Right cardiac atrium (tissue), 5 donors: ENCODE results near the gene PDLIM4. TPM values are rescaled to one million over a fixed set of nuclear protein-coding genes. Genes with fewer than 3 reads are reported as not detected.

Experiments
- ATAC-seq, 2 donors: fragments of 200-7000 bp; cut with Tn5 transposase; one replicate each; pipeline versions ENCODE4 v1.8.0 to v1.9.1; 2020; ENCODE audit warnings: moderate library complexity in 2 of 2, mild to moderate bottlenecking in 1 of 2
- DNase-seq, 3 donors: peaks; one replicate each; pipeline ENCODE4 v3.0.0-alpha.2; 2020
- H3K27ac ChIP-seq: one replicate; pipeline ENCODE4 v1.5.1; 2013; ENCODE audit warnings: mild to moderate bottlenecking, low read length, control low read depth, moderate library complexity
- H3K27me3 ChIP-seq: one replicate; pipeline ENCODE4 v1.6.1; 2013; ENCODE audit not compliant: control insufficient read depth, insufficient read depth
- H3K4me1 ChIP-seq: one replicate; pipeline ENCODE4 v1.6.1; 2013; ENCODE audit warnings: low read length; ENCODE audit not compliant: control insufficient read depth, insufficient read depth
- H3K4me3 ChIP-seq: one replicate; pipeline ENCODE4 v1.5.1; 2013; ENCODE audit warnings: low read length, control low read depth
- H3K9me3 ChIP-seq: one replicate; pipeline ENCODE4 v1.6.1; 2013; ENCODE audit warnings: low read length; ENCODE audit not compliant: control insufficient read depth
- whole genome bisulfite sequencing: extraction: QIAGEN DNeasy Blood & Tissue Kit; methylation state at CpG from one replicate; pipeline ENCODE4 v1.1.7; 2013; 5-methylcytosine and 5-hydroxymethylcytosine counted together
- intact Hi-C, 4 donors: fragments of 100-400 bp; cut with DNase I; formaldehyde crosslinking; loops; one replicate each; pipeline versions ENCODE4 v1.11.0 to v1.14.0; 2022 to 2023
- polyA plus RNA-seq: library from polyadenylated mRNA; stranded (reverse); fragments of 200-250 nt; gene quantifications from one replicate; pipeline ENCODE4 v1.2.3, GENCODE V29; 2013
- total RNA-seq, 4 donors: library from RNA; stranded (reverse); fragmentation: NEBNext Ultra II Directional; extraction: Animal tissue kit (Norgen Biotek cat#: 25700); gene quantifications; one replicate each; pipeline ENCODE4 v1.2.1, GENCODE V29; 2021
- donor health status: healthy with polysubstance abuse.
- donor health status: DM: no; HTN: yes; CAD: no.
- donor health status: DM: no; HTN: no; CAD: no.
- donor health status: DM: no; HTN: yes; CAD: no; lungs with severe emphysema.
- donor health status: DM: yes; HTN: yes; CAD: no.

PDLIM4 gene
- total and polyA plus RNA-seq, 5 donors, result 35.0 to 113 (median 50.3) TPM

GRCh38 chr5:132219289-132219970 is 38.1 kb upstream of the PDLIM4 start:
- WGBS, result 84% methylated on average over 6 of the region's 6 CpGs
- intact Hi-C loops, result no loop called here
- Histone ChIP-seq H3K27me3 (no peaks in the 10 kb centered on the region), H3K9me3 (no peaks in the 10 kb centered on the region), H3K4me1 (peaks cover 34% of the 10 kb centered on the region), H3K27ac (peak overlapping the region; percentile 49), H3K4me3 (no peak overlapping the region)
- ATAC-seq (no peak), DNase-seq (peak in 1 of 3 donors; percentile 21)

DNA sequence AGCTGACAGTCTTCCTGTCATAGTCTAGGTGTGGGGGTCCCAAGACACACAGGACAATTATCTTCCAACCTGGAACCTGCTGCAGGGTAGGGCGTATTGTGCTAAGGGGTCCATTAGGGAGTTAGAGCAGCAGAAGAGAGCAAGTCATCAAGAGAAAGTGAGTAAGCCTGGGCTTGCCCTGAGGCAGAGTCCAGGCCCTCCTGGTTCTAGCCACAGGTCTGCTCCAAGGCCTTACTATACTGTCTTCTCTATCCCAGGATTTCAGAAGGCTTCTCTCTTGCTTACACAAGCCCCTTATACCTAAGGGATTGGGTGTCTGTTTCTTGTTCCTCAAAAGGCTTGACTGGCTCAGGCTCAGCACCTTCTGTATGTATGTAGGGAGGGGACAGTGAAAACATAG is 37.5 kb upstream of the PDLIM4 start:
- H3K27ac ChIP-seq, result no peak overlapping the region
- DNase-seq (no peak), ATAC-seq (no peak)
- WGBS, result 87% methylated on average over 1 of the region's 1 CpG
- no peaks in the 10 kb centered on the region for H3K9me3 ChIP-seq
- H3K27me3 ChIP-seq, result no peaks in the 10 kb centered on the region
- intact Hi-C loops, result no loop called here
- H3K4me1 ChIP-seq, result peaks cover 29% of the 10 kb centered on the region
- no peak overlapping the region for H3K4me3 ChIP-seq

GRCh38 chr5:132220491-132220890 is 37.0 kb upstream of the PDLIM4 start:
- H3K27me3 ChIP-seq, result no peaks in the 10 kb centered on the region
- H3K4me3 ChIP-seq, result no peak overlapping the region
- peaks cover 31% of the 10 kb centered on the region for H3K4me1 ChIP-seq
- intact Hi-C loops, result no loop called here
- no peak for ATAC-seq
- DNase-seq, result no peak
- WGBS, result 61% methylated on average over 2 of the region's 2 CpGs
- H3K9me3 ChIP-seq, result no peaks in the 10 kb centered on the region
- no peak overlapping the region for H3K27ac ChIP-seq

GRCh38 chr5:132221781-132222648 is 35.5 kb upstream of the PDLIM4 start:
- intact Hi-C loops, result no loop called here
- WGBS, result 52% methylated on average over 7 of the region's 7 CpGs
- Histone ChIP-seq H3K27me3 (no peaks in the 10 kb centered on the region), H3K4me1 (peaks cover 39% of the 10 kb centered on the region), H3K27ac (peak overlapping the region; percentile 73), H3K9me3 (no peaks in the 10 kb centered on the region), H3K4me3 (no peak overlapping the region)
- peak; percentile 25 to 42 for ATAC-seq
- peak; percentile 71 to 86 (median 82) for DNase-seq

- peaks cover 39% of the 10 kb centered on the region for H3K4me1 ChIP-seq
- 84% methylated on average over 3 of the region's 3 CpGs for WGBS
- no peaks in the 10 kb centered on the region for H3K27me3 ChIP-seq
- ATAC-seq (no peak), DNase-seq (no peak)
- intact Hi-C loops, result no loop called here
- H3K4me3 ChIP-seq, result no peak overlapping the region
- H3K27ac ChIP-seq, result no peak overlapping the region
- no peaks in the 10 kb centered on the region for H3K9me3 ChIP-seq
Measured at GRCh38 chr5:132222649-132223038, 34.9 kb upstream of the PDLIM4 start.

DNA sequence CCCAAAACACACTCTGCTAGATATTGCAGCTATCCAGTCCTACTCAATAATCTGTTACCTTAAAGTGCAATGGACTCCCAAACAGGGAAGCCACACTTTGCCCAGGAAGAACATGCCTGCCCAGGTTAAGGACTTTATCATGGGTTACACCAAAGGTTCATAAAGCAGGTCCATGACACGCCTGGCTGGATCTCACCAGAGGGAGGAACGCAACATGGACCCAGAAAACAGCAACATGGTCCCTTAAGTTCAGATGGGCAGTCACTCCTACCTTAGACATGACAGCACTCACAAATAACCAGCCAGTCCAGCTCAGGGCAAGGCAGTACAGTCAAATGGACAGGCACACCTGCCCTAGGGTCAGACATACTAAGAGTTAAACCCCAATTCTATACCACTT is 33.6 kb upstream of the PDLIM4 start:
- Histone ChIP-seq H3K9me3 (no peaks in the 10 kb centered on the region), H3K4me3 (no peak overlapping the region), H3K27ac (no peak overlapping the region), H3K4me1 (peaks cover 37% of the 10 kb centered on the region), H3K27me3 (no peaks in the 10 kb centered on the region)
- ATAC-seq (no peak), DNase-seq (no peak)
- WGBS, result 93% methylated on average over 2 of the region's 2 CpGs
- intact Hi-C loops, result no loop called here

GRCh38 chr5:132224716-132225115 is 32.8 kb upstream of the PDLIM4 start:
- DNase-seq, result no peak
- H3K27ac ChIP-seq, result peak overlapping the region; percentile 14

DNA sequence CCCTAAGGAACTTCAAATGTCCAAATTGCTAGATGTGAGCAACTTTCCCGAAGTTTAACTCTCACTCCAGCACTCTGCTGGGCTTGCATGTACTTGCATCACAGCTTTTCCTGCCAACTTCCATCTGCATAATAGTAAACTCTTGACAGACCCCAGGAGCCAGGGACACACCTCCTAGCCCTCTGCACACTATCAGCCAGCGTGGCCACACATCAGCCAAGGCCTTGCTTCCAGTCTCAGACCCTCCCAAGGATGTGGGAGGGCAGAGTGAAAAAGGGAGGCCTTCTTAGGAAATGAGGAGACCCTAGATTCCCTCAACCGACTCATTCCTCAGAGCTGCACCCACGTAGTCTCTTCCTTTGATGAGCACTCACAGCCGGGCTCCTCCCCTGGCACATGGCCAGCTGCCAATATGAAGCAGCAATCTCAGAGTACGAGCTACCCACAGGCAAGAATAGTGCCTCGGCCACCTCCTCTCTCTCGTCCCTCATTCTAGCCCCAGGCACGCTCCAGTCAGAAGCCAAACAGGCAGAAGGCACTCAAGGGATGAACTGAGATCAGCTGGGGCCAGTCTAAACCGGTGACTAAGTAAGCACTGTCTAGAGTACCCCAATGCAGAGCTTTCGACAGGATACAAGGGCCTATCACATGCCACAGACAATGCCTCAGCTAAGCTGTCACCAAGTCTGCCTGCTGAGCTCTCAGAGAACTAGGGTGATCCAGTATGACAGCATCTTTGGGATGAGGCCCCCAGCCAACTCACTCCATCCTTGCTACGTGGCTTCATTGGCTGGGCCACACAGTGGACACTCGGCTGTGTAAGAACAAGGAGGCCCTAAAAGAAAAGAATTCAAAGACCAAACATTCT is 32.1 kb upstream of the PDLIM4 start:
- DNase-seq (peak; percentile 76 to 87 (median 85)), ATAC-seq (peak; percentile 35 to 49)
- H3K27me3 ChIP-seq, result no peaks in the 10 kb centered on the region
- intact Hi-C loops, result no loop called here
- no peaks in the 10 kb centered on the region for H3K9me3 ChIP-seq
- H3K27ac ChIP-seq, result peak overlapping the region; percentile 84
- no peak overlapping the region for H3K4me3 ChIP-seq
- 29% methylated on average over 13 of the region's 13 CpGs for WGBS
- H3K4me1 ChIP-seq, result peaks cover 30% of the 10 kb centered on the region

More at GRCh38 chr5:132224716-132225115, 32.8 kb upstream of the PDLIM4 start:
- no peak overlapping the region for H3K4me3 ChIP-seq
- no peak for ATAC-seq
- WGBS, result 35% methylated on average over 1 of the region's 1 CpG
- no peaks in the 10 kb centered on the region for H3K27me3 ChIP-seq
- no peaks in the 10 kb centered on the region for H3K9me3 ChIP-seq
- peaks cover 32% of the 10 kb centered on the region for H3K4me1 ChIP-seq
- intact Hi-C loops, result no loop called here

GRCh38 chr5:132226516-132227234 is 30.8 kb upstream of the PDLIM4 start:
- no peaks in the 10 kb centered on the region for H3K27me3 ChIP-seq
- ATAC-seq, result peak; percentile 28 to 30
- H3K4me1 ChIP-seq, result peaks cover 25% of the 10 kb centered on the region
- intact Hi-C loops, result no loop called here
- H3K4me3 ChIP-seq, result peak overlapping the region; percentile 86
- H3K9me3 ChIP-seq, result no peaks in the 10 kb centered on the region
- H3K27ac ChIP-seq, result peak overlapping the region; percentile 81
- 60% methylated on average over 23 of the region's 23 CpGs for WGBS
- DNase-seq, result peak; percentile 46 to 78 (median 53)

DNA sequence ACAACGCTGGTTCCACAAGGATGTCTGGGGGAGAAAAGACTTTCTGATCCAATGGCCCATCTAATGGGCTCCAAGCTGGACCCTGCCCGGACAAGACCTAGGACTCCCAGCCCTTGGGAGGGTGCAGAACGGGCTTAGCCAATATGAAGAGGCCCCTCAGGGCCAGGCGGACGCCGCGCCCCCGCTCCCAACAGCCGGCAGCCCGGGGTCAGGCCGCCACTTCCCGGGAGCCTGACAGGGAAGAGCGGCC is 30.3 kb upstream of the PDLIM4 start:
- ATAC-seq, result peak in 1 of 2 donors; percentile 80
- peak in 1 of 3 donors; percentile 93 for DNase-seq
- Histone ChIP-seq H3K4me1 (peaks cover 23% of the 10 kb centered on the region), H3K27ac (peak overlapping the region; percentile 81), H3K27me3 (no peaks in the 10 kb centered on the region), H3K9me3 (no peaks in the 10 kb centered on the region), H3K4me3 (peak overlapping the region; percentile 86)
- intact Hi-C loops, result no loop called here
- under 1% methylated on average over 13 of the region's 13 CpGs for WGBS
